T-helper 2 cell treated with Interferon-gamma antibody and Interleukin-4, amounts not matched to agents 100 ng/mL and 5 ng/mL, for 36 hours (primary cell): Measurements from ENCODE around the gene CABLES1. TPM values are rescaled to one million over a fixed set of nuclear protein-coding genes. Genes with fewer than 3 reads are reported as not detected.
"Not testable (repeated sequence)": the region's sequence is repeated elsewhere in the genome, so short reads cannot be mapped to it uniquely, and the experiment has no call there.

Experiments used
- intact Hi-C: fragments of 100-400 bp; cut with micrococcal nuclease; formaldehyde crosslinking; loops from one replicate; pipeline ENCODE4 v1.15.1; 2023
- total RNA-seq: library from RNA; stranded (reverse); gene quantifications from 2 replicates; pipeline ENCODE4 v1.2.3, GENCODE V29; 2022

Gene CABLES1
- total RNA-seq, 1 donor from 2014 or later: 9.7 TPM

GRCh38 chr18:23258566-23259469 is 123.5 kb downstream of the CABLES1 start:
- intact Hi-C loops: loop anchor here (1.0 kb wide), 1 partner anchor 28 kb away; no protein-coding TSS in a partner anchor

GRCh38 chr18:23259701-23260681 is 124.7 kb downstream of the CABLES1 start:
- intact Hi-C loops: no loop called here

- intact Hi-C loops: no loop called here
Observed at GRCh38 chr18:23260926-23261590, 125.8 kb downstream of the CABLES1 start.

GRCh38 chr18:23263551-23264235 is 128.4 kb downstream of the CABLES1 start:
- intact Hi-C loops: no loop called here

GRCh38 chr18:23265682-23266399 is 130.6 kb downstream of the CABLES1 start:
- intact Hi-C loops: no loop called here

- intact Hi-C loops: no loop called here
Observed at GRCh38 chr18:23266717-23267446, 131.6 kb downstream of the CABLES1 start.

GRCh38 chr18:23267447-23267776 is 132.1 kb downstream of the CABLES1 start:
- intact Hi-C loops: no loop called here

- intact Hi-C loops: no loop called here
Observed at GRCh38 chr18:23268641-23269040, 133.4 kb downstream of the CABLES1 start.

GRCh38 chr18:23269068-23269467 is 133.8 kb downstream of the CABLES1 start:
- intact Hi-C loops: not testable (repeated sequence)

- intact Hi-C loops: no loop called here
Observed at GRCh38 chr18:23269928-23270327, 134.6 kb downstream of the CABLES1 start.

GRCh38 chr18:23270986-23271680 is 135.8 kb downstream of the CABLES1 start:
- intact Hi-C loops: no loop called here

- intact Hi-C loops: no loop called here
Observed at GRCh38 chr18:23272498-23273232, 137.4 kb downstream of the CABLES1 start.

- intact Hi-C loops: no loop called here
Observed at GRCh38 chr18:23273443-23273966, 138.2 kb downstream of the CABLES1 start.

- intact Hi-C loops: no loop called here
Observed at GRCh38 chr18:23274638-23275482, 139.6 kb downstream of the CABLES1 start.

GRCh38 chr18:23276451-23276850 is 141.2 kb downstream of the CABLES1 start:
- intact Hi-C loops: no loop called here

- intact Hi-C loops: no loop called here
Observed at GRCh38 chr18:23277399-23277798, 142.1 kb downstream of the CABLES1 start.

GRCh38 chr18:23279931-23280330 is 144.6 kb downstream of the CABLES1 start:
- intact Hi-C loops: no loop called here
